HepG2 (cell line): Measurements from ENCODE around the gene NLRP14. TPM values are rescaled to one million over a fixed set of nuclear protein-coding genes. Genes with fewer than 3 reads are reported as not detected.

Source experiments
- ATAC-seq: fragments of 200-7000 bp; cut with Tn5 transposase; 3 replicates; pipeline ENCODE4 v1.9.1; 2020; ENCODE audit warnings: mild to moderate bottlenecking, moderate library complexity
- BruUV-seq: library from RNA; stranded (reverse); fragments of 400-500 nt; replicated peaks from 2 replicates; lab custom pipeline; 2021; lab: Mats Ljungman, UMichigan
- CTCF ChIA-PET: fragments of 300-600 bp; formaldehyde crosslinking; extraction: SDS; loops from one replicate; lab custom pipeline; 2021; ENCODE audit warnings: low total read pairs, inconsistent platforms, low intra/inter-chr PET ratio; lab: Yijun Ruan, JAX
- POLR2A ChIA-PET: fragments of 350-600 bp; sonication (Branson Sonifier 250); formaldehyde crosslinking; loops from one replicate; lab custom pipeline; 2020; ENCODE audit warnings: antibody characterized with exemption, inconsistent platforms; lab: Yijun Ruan, JAX
- DNase-seq: peaks from one replicate; pipeline ENCODE4 v3.0.0-alpha.2; 2015; ENCODE audit warnings: low spot score
- FAIRE-seq: peaks from 3 replicates; lab custom pipeline; 2011; peaks lifted over from hg19 to GRCh38; lab: Jason Lieb, UNC
- H2AFZ ChIP-seq: one replicate; pipeline ENCODE4 v1.6.1; 2011; ENCODE audit warnings: low read length, inconsistent platforms
- H3K27ac ChIP-seq: fragments of 300-600 bp; 3 replicates; pipeline ENCODE4 v1.8.0; 2011; ENCODE audit warnings: mixed run types, mild to moderate bottlenecking, mixed read lengths, low read length, inconsistent platforms; ENCODE audit not compliant: insufficient read depth; ENCODE audit errors: extremely low read length
- H3K27me3 ChIP-seq, 2 experiments: fragments of 200-600 bp in 1 of 2; 2 replicates in 1 of 2; 3 replicates in 1 of 2; pipeline versions ENCODE4 v1.6.0 to v1.8.0; 2011; ENCODE audit warnings: low read length in 2 of 2, mild to moderate bottlenecking in 2 of 2, moderate library complexity in 2 of 2, inconsistent platforms in 1 of 2; ENCODE audit not compliant: insufficient read depth in 2 of 2, control insufficient read depth in 1 of 2
- H3K36me3 ChIP-seq, 2 experiments: fragments of 200-600 bp in 1 of 2; replicated peaks in 1 of 2; 2 replicates in 1 of 2; 3 replicates in 1 of 2; pipeline versions ENCODE4 v1.5.1 to v1.8.0; 2011; ENCODE audit warnings: low read length in 2 of 2, inconsistent platforms in 1 of 2; ENCODE audit not compliant: insufficient read depth in 2 of 2, control insufficient read depth in 1 of 2
- H3K4me1 ChIP-seq: 2 replicates; pipeline ENCODE4 v1.5.1; 2012; ENCODE audit warnings: low read length, inconsistent platforms; ENCODE audit not compliant: insufficient read depth
- H3K4me2 ChIP-seq: 2 replicates; pipeline ENCODE4 v1.6.0; 2011; ENCODE audit warnings: low read depth, low read length, inconsistent platforms
- H3K4me3 ChIP-seq, 3 experiments: fragments of 200-600 bp in 1 of 3; sonication (generic), shearing (Covaris generic) in 1 of 3; replicated peaks in 1 of 3; 2 replicates each; pipeline ENCODE4 v1.5.1; 2011 to 2016; ENCODE audit warnings: low read length in 3 of 3, inconsistent platforms in 2 of 3, low read depth in 2 of 3, mild to moderate bottlenecking in 2 of 3, control low read depth in 1 of 3, mixed read lengths in 1 of 3; ENCODE audit not compliant: insufficient read depth in 1 of 3
- H3K79me2 ChIP-seq: one replicate; pipeline ENCODE4 v1.6.1; 2011; ENCODE audit warnings: low read length, inconsistent platforms; ENCODE audit not compliant: insufficient read depth
- H3K9ac ChIP-seq: 2 replicates; pipeline ENCODE4 v1.6.0; 2011; ENCODE audit warnings: mild to moderate bottlenecking, low read depth, low read length, inconsistent platforms; ENCODE audit not compliant: insufficient read depth
- H3K9me3 ChIP-seq: 2 replicates; pipeline ENCODE4 v1.5.1; 2012; ENCODE audit warnings: mild to moderate bottlenecking, low read length
- H4K20me1 ChIP-seq: 2 replicates; pipeline ENCODE4 v1.6.0; 2011; ENCODE audit warnings: inconsistent platforms, mild to moderate bottlenecking, low read length, moderate library complexity; ENCODE audit not compliant: insufficient read depth
- AKAP8 ChIP-seq: sonication (generic); formaldehyde crosslinking; IDR thresholded peaks from 2 replicates; pipeline ENCODE4 v1.5.1; 2020; ENCODE audit warnings: mild to moderate bottlenecking, missing genetic modification reagents
- ELF3 ChIP-seq: IDR thresholded peaks from 2 replicates; pipeline ENCODE4 v1.6.1; 2016; ENCODE audit warnings: missing genetic modification reagents, missing compliant biosample characterization
- HMG20A ChIP-seq: IDR thresholded peaks from 2 replicates; pipeline ENCODE4 v1.6.1; 2016; ENCODE audit warnings: borderline replicate concordance
- HMG20B ChIP-seq: conservative IDR thresholded peaks from 2 replicates; pipeline ENCODE4 v1.6.1; 2016; ENCODE audit warnings: missing genetic modification reagents, missing compliant biosample characterization
- ISL2 ChIP-seq: sonication (generic); formaldehyde crosslinking; IDR thresholded peaks from 2 replicates; pipeline ENCODE4 v1.5.0; 2020; ENCODE audit warnings: missing genetic modification reagents
- KDM4B ChIP-seq: sonication (generic); formaldehyde crosslinking; IDR thresholded peaks from 2 replicates; pipeline ENCODE4 v1.4.0; 2020; ENCODE audit warnings: missing genetic modification reagents
- MIXL1 ChIP-seq: IDR thresholded peaks from 2 replicates; pipeline ENCODE4 v1.6.1; 2016
- PHF8 ChIP-seq: sonication (generic); formaldehyde crosslinking; IDR thresholded peaks from 2 replicates; pipeline ENCODE4 v1.5.0; 2020; ENCODE audit warnings: missing genetic modification reagents
- U2AF2 ChIP-seq: fragments of 200-400 bp; formaldehyde crosslinking; IDR thresholded peaks from 2 replicates; pipeline ENCODE4 v1.6.1; 2017; ENCODE audit warnings: low read depth, mild to moderate bottlenecking, low read length
- ZNF17 ChIP-seq: sonication (generic); formaldehyde crosslinking; IDR thresholded peaks from 2 replicates; pipeline ENCODE4 v1.5.0; 2020; ENCODE audit warnings: mild to moderate bottlenecking, missing genetic modification reagents
- ZNF337 ChIP-seq: sonication (generic); formaldehyde crosslinking; IDR thresholded peaks from 2 replicates; pipeline ENCODE4 v1.5.1; 2020; ENCODE audit warnings: missing genetic modification reagents, low read depth, mild to moderate bottlenecking, borderline replicate concordance
- ZNF644 ChIP-seq: IDR thresholded peaks from 2 replicates; pipeline ENCODE4 v1.6.1; 2016; ENCODE audit warnings: low read depth
- ZNF782 ChIP-seq: sonication (generic); formaldehyde crosslinking; IDR thresholded peaks from 2 replicates; pipeline ENCODE4 v1.4.0; 2020; ENCODE audit warnings: missing genetic modification reagents, mild to moderate bottlenecking, borderline replicate concordance
- ZSCAN22 ChIP-seq: sonication (generic); formaldehyde crosslinking; IDR thresholded peaks from 2 replicates; pipeline ENCODE4 v1.4.0; 2020; ENCODE audit warnings: mild to moderate bottlenecking, missing genetic modification reagents
- WGBS: methylation state at CpG from one replicate; pipeline ENCODE4 v1.1.6; 2017; ENCODE audit warnings: low lambda C conversion rate; 5-methylcytosine and 5-hydroxymethylcytosine counted together
- in situ Hi-C: cut with HindIII; loops from 2 replicates; pipeline ENCODE4 v1.10.0; 2017; ENCODE audit warnings: low pct_unique_long_range_greater_than_20kb; ENCODE audit not compliant: extremely low pct_ligation_motif_present
- intact Hi-C: fragments of 100-400 bp; cut with micrococcal nuclease; formaldehyde crosslinking; loops from one replicate; pipeline ENCODE4 v1.10.0; 2022; ENCODE audit not compliant: unreplicated experiment
- polyA plus RNA-seq, 8 experiments: library from polyadenylated mRNA; depleted of rRNA in 3 of 8; stranded (reverse) in 7 of 8; unstranded in 1 of 8; fragments of >200 nt; fragmentation: Illumina TruSeq in 4 of 8; extraction: Trizol in 4 of 8; gene quantifications; 2 replicates each; pipeline versions ENCODE4 v1.2.1 to v1.2.3, GENCODE V29; 2011 to 2016; ENCODE audit warnings: low read depth in 4 of 8, missing spikeins in 1 of 8, mixed read lengths in 1 of 8; ENCODE audit not compliant: insufficient read depth in 1 of 8
- total RNA-seq, 5 experiments: library from RNA; depleted of rRNA; stranded (reverse); fragments of >200 nt; fragmentation: Illumina TruSeq; extraction: Trizol; gene quantifications; 2 replicates each; pipeline ENCODE4 v1.2.3, GENCODE V29; 2016; ENCODE audit warnings: low read depth in 1 of 5
- TF ChIP-seq, protein P1 (sequence below): sonication (generic); formaldehyde crosslinking; IDR thresholded peaks from 2 replicates; pipeline ENCODE4 v1.5.0; 2020; ENCODE audit warnings: mild to moderate bottlenecking, missing genetic modification reagents, borderline replicate concordance
- TF ChIP-seq, protein P2 (sequence below), 2 experiments: sonication (generic) in 1 of 2; formaldehyde crosslinking in 1 of 2; IDR thresholded peaks; 2 replicates each; pipeline versions ENCODE4 v1.4.0 to v1.6.1; 2016 to 2020; ENCODE audit warnings: borderline replicate concordance in 1 of 2, low read depth in 1 of 2, mild to moderate bottlenecking in 1 of 2, missing genetic modification reagents in 1 of 2
- TF ChIP-seq, protein P3 (sequence below): sonication (generic); formaldehyde crosslinking; IDR thresholded peaks from 2 replicates; pipeline ENCODE4 v1.4.0; 2020; ENCODE audit warnings: missing genetic modification reagents

The NLRP14 gene
- total and polyA plus RNA-seq, 2 of the 13 experiments (the other 11 are each of a cell fraction or from before 2014, with no cell fraction given) = not detected

DNA sequence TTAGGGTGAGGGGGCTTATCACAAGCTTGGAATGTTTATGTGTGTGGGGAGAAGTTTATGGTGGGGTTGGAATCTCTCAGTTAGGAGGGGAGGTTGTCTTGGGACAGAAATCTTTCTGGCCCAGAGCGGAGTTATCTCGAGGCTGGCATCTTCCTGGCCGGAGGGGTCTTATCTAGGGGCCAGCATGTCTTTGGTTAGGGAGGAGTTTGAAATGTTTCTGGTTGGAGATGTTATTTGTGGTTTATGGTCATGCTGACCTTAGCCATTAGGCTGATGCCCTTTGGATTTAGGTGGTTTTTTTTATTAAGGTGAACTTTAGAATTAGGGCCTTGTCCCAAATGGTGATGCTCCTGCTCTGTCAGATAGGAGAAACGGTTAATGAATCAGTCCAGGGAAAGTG lies 60.6 kb downstream of the NLRP14 start (continued):
- TF ChIP-seq, protein P1, sequence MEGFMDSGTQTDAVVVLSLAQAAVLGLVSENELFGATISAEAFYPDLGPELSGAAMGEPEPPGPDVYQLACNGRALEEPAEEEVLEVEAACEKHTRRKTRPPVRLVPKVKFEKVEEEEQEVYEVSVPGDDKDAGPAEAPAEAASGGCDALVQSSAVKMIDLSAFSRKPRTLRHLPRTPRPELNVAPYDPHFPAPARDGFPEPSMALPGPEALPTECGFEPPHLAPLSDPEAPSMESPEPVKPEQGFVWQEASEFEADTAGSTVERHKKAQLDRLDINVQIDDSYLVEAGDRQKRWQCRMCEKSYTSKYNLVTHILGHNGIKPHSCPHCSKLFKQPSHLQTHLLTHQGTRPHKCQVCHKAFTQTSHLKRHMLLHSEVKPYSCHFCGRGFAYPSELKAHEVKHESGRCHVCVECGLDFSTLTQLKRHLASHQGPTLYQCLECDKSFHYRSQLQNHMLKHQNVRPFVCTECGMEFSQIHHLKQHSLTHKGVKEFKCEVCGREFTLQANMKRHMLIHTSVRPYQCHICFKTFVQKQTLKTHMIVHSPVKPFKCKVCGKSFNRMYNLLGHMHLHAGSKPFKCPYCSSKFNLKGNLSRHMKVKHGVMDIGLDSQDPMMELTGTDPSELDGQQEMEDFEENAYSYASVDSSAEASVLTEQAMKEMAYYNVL (CRISPR knock-in tag) = no peak
- TF ChIP-seq ZNF17 (CRISPR knock-in tag) (no peak), ZSCAN22 (CRISPR knock-in tag) (no peak), HMG20A (CRISPR knock-in tag) (no peak), ZNF337 (CRISPR knock-in tag) (no peak)
- TF ChIP-seq, all 625 proteins: peak for 0

DNA sequence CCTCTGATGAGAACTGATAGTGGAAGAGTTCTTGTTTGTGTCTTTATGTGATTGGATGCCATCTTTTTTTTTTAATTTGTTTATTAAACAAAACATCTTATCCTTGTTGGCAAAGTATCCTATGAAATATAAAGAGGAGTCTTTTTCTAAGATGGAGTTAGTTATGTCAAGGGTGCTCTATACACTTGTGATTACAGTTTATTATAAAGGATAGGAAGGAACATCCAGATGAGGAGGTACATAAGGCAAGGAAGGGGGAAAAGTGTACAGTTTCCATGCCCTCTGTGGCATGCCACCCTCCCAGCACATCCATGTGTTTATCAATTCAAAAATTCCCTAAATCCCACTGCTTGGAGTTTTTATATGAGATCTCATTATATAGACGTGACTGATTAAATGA lies 61.2 kb downstream of the NLRP14 start:
- FAIRE-seq = no peak
- Histone ChIP-seq H3K27me3 (no peaks in the 10 kb centered on the region), H4K20me1 (no peaks in the 10 kb centered on the region), H3K4me3 (no peak overlapping the region), H3K9ac (no peak overlapping the region), H3K36me3 (no peaks in the 10 kb centered on the region), H3K9me3 (no peaks in the 10 kb centered on the region), H3K4me1 (no peaks in the 10 kb centered on the region), H3K79me2 (no peaks in the 10 kb centered on the region), H2AFZ (no peak overlapping the region), H3K27ac (no peak overlapping the region), H3K4me2 (no peak overlapping the region)
- no TSS peak for BruUV-seq
- ChIA-PET CTCF (no interaction called here), POLR2A (no interaction called here)
- TF ChIP-seq ZNF644 (CRISPR knock-in tag) = no peak
- no peak for TF ChIP-seq PHF8
- TF ChIP-seq AKAP8 (CRISPR knock-in tag) = no peak
- no peak for TF ChIP-seq ELF3 (CRISPR knock-in tag)
- TF ChIP-seq U2AF2 = no peak
- TF ChIP-seq ZNF782 (CRISPR knock-in tag) = no peak
- TF ChIP-seq MIXL1 (CRISPR knock-in tag) = no peak
- TF ChIP-seq, protein P2, sequence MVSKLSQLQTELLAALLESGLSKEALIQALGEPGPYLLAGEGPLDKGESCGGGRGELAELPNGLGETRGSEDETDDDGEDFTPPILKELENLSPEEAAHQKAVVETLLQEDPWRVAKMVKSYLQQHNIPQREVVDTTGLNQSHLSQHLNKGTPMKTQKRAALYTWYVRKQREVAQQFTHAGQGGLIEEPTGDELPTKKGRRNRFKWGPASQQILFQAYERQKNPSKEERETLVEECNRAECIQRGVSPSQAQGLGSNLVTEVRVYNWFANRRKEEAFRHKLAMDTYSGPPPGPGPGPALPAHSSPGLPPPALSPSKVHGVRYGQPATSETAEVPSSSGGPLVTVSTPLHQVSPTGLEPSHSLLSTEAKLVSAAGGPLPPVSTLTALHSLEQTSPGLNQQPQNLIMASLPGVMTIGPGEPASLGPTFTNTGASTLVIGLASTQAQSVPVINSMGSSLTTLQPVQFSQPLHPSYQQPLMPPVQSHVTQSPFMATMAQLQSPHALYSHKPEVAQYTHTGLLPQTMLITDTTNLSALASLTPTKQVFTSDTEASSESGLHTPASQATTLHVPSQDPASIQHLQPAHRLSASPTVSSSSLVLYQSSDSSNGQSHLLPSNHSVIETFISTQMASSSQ (IDR thresholded peaks at IDR 0.05; ENCODE audit: low read depth) = no peak
- TF ChIP-seq, protein P2 (CRISPR knock-in tag; IDR thresholded peaks at IDR 0.05; ENCODE audit: borderline replicate concordance) = no peak
- TF ChIP-seq HMG20B (CRISPR knock-in tag) = no peak
- no peak for TF ChIP-seq KDM4B (CRISPR knock-in tag)
- TF ChIP-seq, protein P3, sequence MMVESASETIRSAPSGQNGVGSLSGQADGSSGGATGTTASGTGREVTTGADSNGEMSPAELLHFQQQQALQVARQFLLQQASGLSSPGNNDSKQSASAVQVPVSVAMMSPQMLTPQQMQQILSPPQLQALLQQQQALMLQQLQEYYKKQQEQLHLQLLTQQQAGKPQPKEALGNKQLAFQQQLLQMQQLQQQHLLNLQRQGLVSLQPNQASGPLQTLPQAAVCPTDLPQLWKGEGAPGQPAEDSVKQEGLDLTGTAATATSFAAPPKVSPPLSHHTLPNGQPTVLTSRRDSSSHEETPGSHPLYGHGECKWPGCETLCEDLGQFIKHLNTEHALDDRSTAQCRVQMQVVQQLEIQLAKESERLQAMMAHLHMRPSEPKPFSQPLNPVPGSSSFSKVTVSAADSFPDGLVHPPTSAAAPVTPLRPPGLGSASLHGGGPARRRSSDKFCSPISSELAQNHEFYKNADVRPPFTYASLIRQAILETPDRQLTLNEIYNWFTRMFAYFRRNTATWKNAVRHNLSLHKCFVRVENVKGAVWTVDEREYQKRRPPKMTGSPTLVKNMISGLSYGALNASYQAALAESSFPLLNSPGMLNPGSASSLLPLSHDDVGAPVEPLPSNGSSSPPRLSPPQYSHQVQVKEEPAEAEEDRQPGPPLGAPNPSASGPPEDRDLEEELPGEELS (CRISPR knock-in tag) = no peak
- TF ChIP-seq ISL2 = no peak
- ATAC-seq = no peak
- intact Hi-C loops = no loop called here
- 0% methylated on average over 1 of the region's 1 CpG for WGBS
- DNase-seq = no peak
- in situ Hi-C loops = no loop called here
